Measurements from ENCODE around the gene PGA4. TPM values are rescaled to one million over a fixed set of nuclear protein-coding genes. Genes with fewer than 3 reads are reported as not detected.
A peak's percentile ranks its signal among the peaks of the same experiment; 100 is the strongest.

PGA4 gene
- total and polyA plus RNA-seq, 2 experiments from 2014 or later: 0.81 TPM; not detected in 1

DNA sequence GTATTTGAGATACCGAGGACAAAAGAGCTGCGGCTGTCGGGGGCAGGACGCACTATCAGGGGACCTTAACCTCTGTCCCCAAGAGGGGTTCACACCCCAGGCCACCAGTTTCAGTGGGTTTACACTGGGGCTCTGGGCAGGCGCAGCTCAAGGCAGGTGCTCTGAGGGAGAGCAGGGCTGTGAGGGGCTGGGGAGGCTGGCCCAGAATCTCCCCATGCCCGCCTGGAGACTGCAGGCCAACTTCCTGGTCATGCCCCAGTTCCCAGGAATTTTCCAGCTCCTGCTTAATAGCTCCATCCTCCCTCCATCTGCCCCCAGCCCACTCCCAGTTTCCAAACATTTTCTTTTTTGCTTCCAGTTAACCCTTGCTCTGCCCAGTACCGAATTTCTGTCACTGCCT, 26.4 kb upstream of the PGA4 start:
- no peaks in the 10 kb centered on the region for H3K4me1 ChIP-seq (ENCODE audit: insufficient read depth)
- peak overlapping the region; percentile 56; the same call in 1 of the 2 replicates for H2AFZ ChIP-seq
- ATAC-seq (no peak), DNase-seq (ENCODE audit: low spot score) (no peak)
- H3K9me3 Mint-ChIP-seq: peaks cover 9% of the 10 kb centered on the region
- no peak overlapping the region for H3K27ac ChIP-seq (ENCODE audit: low read depth)
- no peaks in the 10 kb centered on the region for H3K9me2 ChIP-seq (ENCODE audit: insufficient read depth)
- no peaks in the 10 kb centered on the region for H3F3A ChIP-seq (replicated peaks; ENCODE audit: low read depth)
- H3K79me2 ChIP-seq (replicated peaks; ENCODE audit: insufficient read depth): no peaks in the 10 kb centered on the region
- no peak for TF ChIP-seq CREB1 (CRISPR knock-in tag; IDR thresholded peaks at IDR 0.05; ENCODE audit: low read depth)
- no peak for TF ChIP-seq STAT1 (IDR thresholded peaks at IDR 0.05; ENCODE audit: unreplicated experiment)
- TF ChIP-seq, protein P1, sequence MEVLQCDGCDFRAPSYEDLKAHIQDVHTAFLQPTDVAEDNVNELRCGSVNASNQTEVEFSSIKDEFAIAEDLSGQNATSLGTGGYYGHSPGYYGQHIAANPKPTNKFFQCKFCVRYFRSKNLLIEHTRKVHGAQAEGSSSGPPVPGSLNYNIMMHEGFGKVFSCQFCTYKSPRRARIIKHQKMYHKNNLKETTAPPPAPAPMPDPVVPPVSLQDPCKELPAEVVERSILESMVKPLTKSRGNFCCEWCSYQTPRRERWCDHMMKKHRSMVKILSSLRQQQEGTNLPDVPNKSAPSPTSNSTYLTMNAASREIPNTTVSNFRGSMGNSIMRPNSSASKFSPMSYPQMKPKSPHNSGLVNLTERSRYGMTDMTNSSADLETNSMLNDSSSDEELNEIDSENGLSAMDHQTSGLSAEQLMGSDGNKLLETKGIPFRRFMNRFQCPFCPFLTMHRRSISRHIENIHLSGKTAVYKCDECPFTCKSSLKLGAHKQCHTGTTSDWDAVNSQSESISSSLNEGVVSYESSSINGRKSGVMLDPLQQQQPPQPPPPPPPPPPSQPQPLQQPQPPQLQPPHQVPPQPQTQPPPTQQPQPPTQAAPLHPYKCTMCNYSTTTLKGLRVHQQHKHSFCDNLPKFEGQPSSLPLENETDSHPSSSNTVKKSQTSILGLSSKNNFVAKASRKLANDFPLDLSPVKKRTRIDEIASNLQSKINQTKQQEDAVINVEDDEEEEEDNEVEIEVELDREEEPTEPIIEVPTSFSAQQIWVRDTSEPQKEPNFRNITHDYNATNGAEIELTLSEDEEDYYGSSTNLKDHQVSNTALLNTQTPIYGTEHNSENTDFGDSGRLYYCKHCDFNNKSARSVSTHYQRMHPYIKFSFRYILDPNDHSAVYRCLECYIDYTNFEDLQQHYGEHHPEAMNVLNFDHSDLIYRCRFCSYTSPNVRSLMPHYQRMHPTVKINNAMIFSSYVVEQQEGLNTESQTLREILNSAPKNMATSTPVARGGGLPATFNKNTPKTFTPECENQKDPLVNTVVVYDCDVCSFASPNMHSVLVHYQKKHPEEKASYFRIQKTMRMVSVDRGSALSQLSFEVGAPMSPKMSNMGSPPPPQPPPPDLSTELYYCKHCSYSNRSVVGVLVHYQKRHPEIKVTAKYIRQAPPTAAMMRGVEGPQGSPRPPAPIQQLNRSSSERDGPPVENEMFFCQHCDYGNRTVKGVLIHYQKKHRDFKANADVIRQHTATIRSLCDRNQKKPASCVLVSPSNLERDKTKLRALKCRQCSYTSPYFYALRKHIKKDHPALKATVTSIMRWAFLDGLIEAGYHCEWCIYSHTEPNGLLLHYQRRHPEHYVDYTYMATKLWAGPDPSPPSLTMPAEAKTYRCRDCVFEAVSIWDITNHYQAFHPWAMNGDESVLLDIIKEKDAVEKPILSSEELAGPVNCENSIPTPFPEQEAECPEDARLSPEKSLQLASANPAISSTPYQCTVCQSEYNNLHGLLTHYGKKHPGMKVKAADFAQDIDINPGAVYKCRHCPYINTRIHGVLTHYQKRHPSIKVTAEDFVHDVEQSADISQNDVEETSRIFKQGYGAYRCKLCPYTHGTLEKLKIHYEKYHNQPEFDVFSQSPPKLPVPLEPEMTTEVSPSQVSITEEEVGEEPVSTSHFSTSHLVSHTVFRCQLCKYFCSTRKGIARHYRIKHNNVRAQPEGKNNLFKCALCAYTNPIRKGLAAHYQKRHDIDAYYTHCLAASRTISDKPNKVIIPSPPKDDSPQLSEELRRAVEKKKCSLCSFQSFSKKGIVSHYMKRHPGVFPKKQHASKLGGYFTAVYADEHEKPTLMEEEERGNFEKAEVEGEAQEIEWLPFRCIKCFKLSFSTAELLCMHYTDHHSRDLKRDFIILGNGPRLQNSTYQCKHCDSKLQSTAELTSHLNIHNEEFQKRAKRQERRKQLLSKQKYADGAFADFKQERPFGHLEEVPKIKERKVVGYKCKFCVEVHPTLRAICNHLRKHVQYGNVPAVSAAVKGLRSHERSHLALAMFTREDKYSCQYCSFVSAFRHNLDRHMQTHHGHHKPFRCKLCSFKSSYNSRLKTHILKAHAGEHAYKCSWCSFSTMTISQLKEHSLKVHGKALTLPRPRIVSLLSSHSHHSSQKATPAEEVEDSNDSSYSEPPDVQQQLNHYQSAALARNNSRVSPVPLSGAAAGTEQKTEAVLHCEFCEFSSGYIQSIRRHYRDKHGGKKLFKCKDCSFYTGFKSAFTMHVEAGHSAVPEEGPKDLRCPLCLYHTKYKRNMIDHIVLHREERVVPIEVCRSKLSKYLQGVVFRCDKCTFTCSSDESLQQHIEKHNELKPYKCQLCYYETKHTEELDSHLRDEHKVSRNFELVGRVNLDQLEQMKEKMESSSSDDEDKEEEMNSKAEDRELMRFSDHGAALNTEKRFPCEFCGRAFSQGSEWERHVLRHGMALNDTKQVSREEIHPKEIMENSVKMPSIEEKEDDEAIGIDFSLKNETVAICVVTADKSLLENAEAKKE (CRISPR knock-in tag; IDR thresholded peaks at IDR 0.05): no peak
- TF ChIP-seq, protein P2, sequence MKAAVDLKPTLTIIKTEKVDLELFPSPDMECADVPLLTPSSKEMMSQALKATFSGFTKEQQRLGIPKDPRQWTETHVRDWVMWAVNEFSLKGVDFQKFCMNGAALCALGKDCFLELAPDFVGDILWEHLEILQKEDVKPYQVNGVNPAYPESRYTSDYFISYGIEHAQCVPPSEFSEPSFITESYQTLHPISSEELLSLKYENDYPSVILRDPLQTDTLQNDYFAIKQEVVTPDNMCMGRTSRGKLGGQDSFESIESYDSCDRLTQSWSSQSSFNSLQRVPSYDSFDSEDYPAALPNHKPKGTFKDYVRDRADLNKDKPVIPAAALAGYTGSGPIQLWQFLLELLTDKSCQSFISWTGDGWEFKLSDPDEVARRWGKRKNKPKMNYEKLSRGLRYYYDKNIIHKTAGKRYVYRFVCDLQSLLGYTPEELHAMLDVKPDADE (IDR thresholded peaks at IDR 0.05): no peak
- TF ChIP-seq, protein P3, sequence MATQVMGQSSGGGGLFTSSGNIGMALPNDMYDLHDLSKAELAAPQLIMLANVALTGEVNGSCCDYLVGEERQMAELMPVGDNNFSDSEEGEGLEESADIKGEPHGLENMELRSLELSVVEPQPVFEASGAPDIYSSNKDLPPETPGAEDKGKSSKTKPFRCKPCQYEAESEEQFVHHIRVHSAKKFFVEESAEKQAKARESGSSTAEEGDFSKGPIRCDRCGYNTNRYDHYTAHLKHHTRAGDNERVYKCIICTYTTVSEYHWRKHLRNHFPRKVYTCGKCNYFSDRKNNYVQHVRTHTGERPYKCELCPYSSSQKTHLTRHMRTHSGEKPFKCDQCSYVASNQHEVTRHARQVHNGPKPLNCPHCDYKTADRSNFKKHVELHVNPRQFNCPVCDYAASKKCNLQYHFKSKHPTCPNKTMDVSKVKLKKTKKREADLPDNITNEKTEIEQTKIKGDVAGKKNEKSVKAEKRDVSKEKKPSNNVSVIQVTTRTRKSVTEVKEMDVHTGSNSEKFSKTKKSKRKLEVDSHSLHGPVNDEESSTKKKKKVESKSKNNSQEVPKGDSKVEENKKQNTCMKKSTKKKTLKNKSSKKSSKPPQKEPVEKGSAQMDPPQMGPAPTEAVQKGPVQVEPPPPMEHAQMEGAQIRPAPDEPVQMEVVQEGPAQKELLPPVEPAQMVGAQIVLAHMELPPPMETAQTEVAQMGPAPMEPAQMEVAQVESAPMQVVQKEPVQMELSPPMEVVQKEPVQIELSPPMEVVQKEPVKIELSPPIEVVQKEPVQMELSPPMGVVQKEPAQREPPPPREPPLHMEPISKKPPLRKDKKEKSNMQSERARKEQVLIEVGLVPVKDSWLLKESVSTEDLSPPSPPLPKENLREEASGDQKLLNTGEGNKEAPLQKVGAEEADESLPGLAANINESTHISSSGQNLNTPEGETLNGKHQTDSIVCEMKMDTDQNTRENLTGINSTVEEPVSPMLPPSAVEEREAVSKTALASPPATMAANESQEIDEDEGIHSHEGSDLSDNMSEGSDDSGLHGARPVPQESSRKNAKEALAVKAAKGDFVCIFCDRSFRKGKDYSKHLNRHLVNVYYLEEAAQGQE (IDR thresholded peaks at IDR 0.05; ENCODE audit: unreplicated experiment): no peak
- TF ChIP-seq, protein P4, sequence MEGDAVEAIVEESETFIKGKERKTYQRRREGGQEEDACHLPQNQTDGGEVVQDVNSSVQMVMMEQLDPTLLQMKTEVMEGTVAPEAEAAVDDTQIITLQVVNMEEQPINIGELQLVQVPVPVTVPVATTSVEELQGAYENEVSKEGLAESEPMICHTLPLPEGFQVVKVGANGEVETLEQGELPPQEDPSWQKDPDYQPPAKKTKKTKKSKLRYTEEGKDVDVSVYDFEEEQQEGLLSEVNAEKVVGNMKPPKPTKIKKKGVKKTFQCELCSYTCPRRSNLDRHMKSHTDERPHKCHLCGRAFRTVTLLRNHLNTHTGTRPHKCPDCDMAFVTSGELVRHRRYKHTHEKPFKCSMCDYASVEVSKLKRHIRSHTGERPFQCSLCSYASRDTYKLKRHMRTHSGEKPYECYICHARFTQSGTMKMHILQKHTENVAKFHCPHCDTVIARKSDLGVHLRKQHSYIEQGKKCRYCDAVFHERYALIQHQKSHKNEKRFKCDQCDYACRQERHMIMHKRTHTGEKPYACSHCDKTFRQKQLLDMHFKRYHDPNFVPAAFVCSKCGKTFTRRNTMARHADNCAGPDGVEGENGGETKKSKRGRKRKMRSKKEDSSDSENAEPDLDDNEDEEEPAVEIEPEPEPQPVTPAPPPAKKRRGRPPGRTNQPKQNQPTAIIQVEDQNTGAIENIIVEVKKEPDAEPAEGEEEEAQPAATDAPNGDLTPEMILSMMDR (conservative IDR thresholded peaks at IDR 0.05; ENCODE audit: low read depth in 2 of 2): no peak
- TF ChIP-seq ZNF331 (CRISPR knock-in tag; IDR thresholded peaks at IDR 0.05; ENCODE audit: low read depth): no peak
- TF ChIP-seq NANOG (IDR thresholded peaks at IDR 0.05; ENCODE audit: borderline replicate concordance): no peak
- no peak for TF ChIP-seq ZNF114 (CRISPR knock-in tag; IDR thresholded peaks at IDR 0.05)
- no peak for TF ChIP-seq EZH2 (IDR thresholded peaks at IDR 0.05; ENCODE audit: low read depth, unreplicated experiment)
- no peaks in the 10 kb centered on the region for H3K36me3 Mint-ChIP-seq (ENCODE audit: low read depth)
- H3K27me3 ChIP-seq (ENCODE audit: insufficient read depth): no peaks in the 10 kb centered on the region
- no peak overlapping the region; the same call in 2 of the 3 replicates for H3K4me3 Mint-ChIP-seq
- no peak overlapping the region for H3K4me2 ChIP-seq
- H3K4me1 Mint-ChIP-seq: peaks cover 2% of the 10 kb centered on the region; the same call in 1 of the 3 replicates
- H4K20me1 ChIP-seq (replicated peaks; ENCODE audit: insufficient read depth): no peaks in the 10 kb centered on the region
- peaks cover 9% of the 10 kb centered on the region for H3K27me3 Mint-ChIP-seq (ENCODE audit: insufficient read depth, low read depth, poor library complexity)
- H3K36me3 ChIP-seq (ENCODE audit: insufficient read depth): no peaks in the 10 kb centered on the region
- H3K4me3 ChIP-seq: no peak overlapping the region
- H3K27ac Mint-ChIP-seq: no peak overlapping the region; the same call in 1 of the 2 replicates

Data from GM23338 (cell line).